ENCODE measurements around the gene USP4. TPM values are rescaled to one million over a fixed set of nuclear protein-coding genes. Genes with fewer than 3 reads are reported as not detected.
"Not testable (repeated sequence)": the region's sequence is repeated elsewhere in the genome, so short reads cannot be mapped to it uniquely, and the experiment has no call there.

The USP4 gene
- total RNA-seq, 1 donor from 2014 or later = 55.0 TPM

GRCh38 chr3:49238274-49239127, 101.4 kb downstream of the USP4 start:
- Mint-ChIP-seq H3K27me3 (ENCODE audit: unreplicated experiment) (no peaks in the 10 kb centered on the region), H3K4me3 (ENCODE audit: unreplicated experiment) (peak overlapping the region; percentile 26), H3K9me3 (ENCODE audit: unreplicated experiment) (peaks cover 11% of the 10 kb centered on the region), H3K4me1 (ENCODE audit: unreplicated experiment) (no peaks in the 10 kb centered on the region), H3K27ac (ENCODE audit: unreplicated experiment) (peak overlapping the region; percentile 10), H3K36me3 (ENCODE audit: low read depth, unreplicated experiment) (peaks cover 4% of the 10 kb centered on the region)
- DNase-seq (ENCODE audit: low spot score) = no peak
- TF ChIP-seq CTCF (IDR thresholded peaks at IDR 0.05; ENCODE audit: unreplicated experiment) = no peak

GRCh38 chr3:49237344-49237743, 102.5 kb downstream of the USP4 start:
- H3K9me3 Mint-ChIP-seq (ENCODE audit: unreplicated experiment) = peaks cover 19% of the 10 kb centered on the region

GRCh38 chr3:49236226-49236625, 103.6 kb downstream of the USP4 start:
- Mint-ChIP-seq H3K4me3 (ENCODE audit: unreplicated experiment) (no peak overlapping the region), H3K9me3 (ENCODE audit: unreplicated experiment) (peaks cover 19% of the 10 kb centered on the region), H3K27me3 (ENCODE audit: unreplicated experiment) (no peaks in the 10 kb centered on the region), H3K4me1 (ENCODE audit: unreplicated experiment) (no peaks in the 10 kb centered on the region), H3K36me3 (ENCODE audit: low read depth, unreplicated experiment) (peaks cover 11% of the 10 kb centered on the region), H3K27ac (ENCODE audit: unreplicated experiment) (no peak overlapping the region)
- no peak for DNase-seq (ENCODE audit: low spot score)
- no peak for TF ChIP-seq CTCF (IDR thresholded peaks at IDR 0.05; ENCODE audit: unreplicated experiment)

More at GRCh38 chr3:49237344-49237743, 102.5 kb downstream of the USP4 start:
- no peak for DNase-seq (ENCODE audit: low spot score)
- H3K4me3 Mint-ChIP-seq (ENCODE audit: unreplicated experiment) = no peak overlapping the region
- no peaks in the 10 kb centered on the region for H3K4me1 Mint-ChIP-seq (ENCODE audit: unreplicated experiment)
- TF ChIP-seq CTCF (IDR thresholded peaks at IDR 0.05; ENCODE audit: unreplicated experiment) = no peak
- H3K27ac Mint-ChIP-seq (ENCODE audit: unreplicated experiment) = no peak overlapping the region
- H3K36me3 Mint-ChIP-seq (ENCODE audit: low read depth, unreplicated experiment) = peaks cover 6% of the 10 kb centered on the region
- H3K27me3 Mint-ChIP-seq (ENCODE audit: unreplicated experiment) = no peaks in the 10 kb centered on the region

GRCh38 chr3:49228817-49229216, 111.0 kb downstream of the USP4 start:
- DNase-seq (ENCODE audit: low spot score); H3K4me1 Mint-ChIP-seq (ENCODE audit: unreplicated experiment); H3K27me3 Mint-ChIP-seq (ENCODE audit: unreplicated experiment); H3K4me3 Mint-ChIP-seq (ENCODE audit: unreplicated experiment); H3K27ac Mint-ChIP-seq (ENCODE audit: unreplicated experiment): not testable (repeated sequence)
- H3K9me3 Mint-ChIP-seq (ENCODE audit: unreplicated experiment) = peaks cover 12% of the 10 kb centered on the region
- peaks cover 20% of the 10 kb centered on the region for H3K36me3 Mint-ChIP-seq (ENCODE audit: low read depth, unreplicated experiment)

Small RNA genes lying within 50 kb of the gene (microRNA-seq; reads per million reads assigned to microRNA genes)
- not detected for gene MIR4271 (ENCODE audit: unreplicated experiment)

Other genes starting within 250 kb of the USP4 start
- 136 TPM for gene QRICH1, start 246.0 kb downstream of the USP4 start, total RNA-seq (ENCODE audit: unreplicated experiment)
- 416 TPM for gene QARS1, start 235.3 kb downstream of the USP4 start, total RNA-seq (ENCODE audit: unreplicated experiment)
- 38.8 TPM for gene USP19, start 219.2 kb downstream of the USP4 start, total RNA-seq (ENCODE audit: unreplicated experiment)
- 259 TPM for gene LAMB2, start 207.0 kb downstream of the USP4 start, total RNA-seq (ENCODE audit: unreplicated experiment)
- 24.8 TPM for gene CCDC71, start 173.7 kb downstream of the USP4 start, total RNA-seq (ENCODE audit: unreplicated experiment)
- gene KLHDC8B, start 168.5 kb downstream of the USP4 start, total RNA-seq (ENCODE audit: unreplicated experiment) = 16.7 TPM
- 3.8 TPM for gene C3orf62, start 62.8 kb downstream of the USP4 start, total RNA-seq (ENCODE audit: unreplicated experiment)
- gene GPX1, start 18.3 kb upstream of the USP4 start, total RNA-seq (ENCODE audit: unreplicated experiment) = 374 TPM
- gene RHOA, start 71.9 kb upstream of the USP4 start, total RNA-seq (ENCODE audit: unreplicated experiment) = 583 TPM
- 17.3 TPM for gene TCTA, start 72.4 kb upstream of the USP4 start, total RNA-seq (ENCODE audit: unreplicated experiment)
- 11.9 TPM for gene AMT, start 82.4 kb upstream of the USP4 start, total RNA-seq (ENCODE audit: unreplicated experiment)
- 30.0 TPM for gene NICN1, start 89.3 kb upstream of the USP4 start, total RNA-seq (ENCODE audit: unreplicated experiment)
- gene DAG1, start 130.2 kb upstream of the USP4 start, total RNA-seq (ENCODE audit: unreplicated experiment) = 54.8 TPM
- gene BSN, start 214.4 kb upstream of the USP4 start, total RNA-seq (ENCODE audit: unreplicated experiment) = 2.4 TPM